Right lobe of liver (tissue), 6 donors: Measurements from ENCODE around the gene METTL27. TPM values are rescaled to one million over a fixed set of nuclear protein-coding genes. Genes with fewer than 3 reads are reported as not detected.
A peak's percentile ranks its signal among the peaks of the same experiment; 100 is the strongest.

ENCODE experiments used
- ATAC-seq, 4 donors: fragments of 200-7000 bp; cut with Tn5 transposase; one replicate each; pipeline ENCODE4 v1.9.1; 2020; ENCODE audit warnings: mild to moderate bottlenecking in 4 of 4, moderate library complexity in 4 of 4
- DNase-seq, 3 donors: peaks; one replicate each; pipeline ENCODE4 v3.0.0-alpha.2; 2020
- H3K27ac ChIP-seq, 3 donors: fragments of 200-600 bp; one replicate each; pipeline ENCODE4 v1.8.0; 2022
- H3K27me3 ChIP-seq, 2 donors: fragments of 200-600 bp; one replicate each; pipeline ENCODE4 v1.8.0; 2022
- H3K36me3 ChIP-seq, 4 donors: fragments of 200-600 bp; sonication (generic) in 1 of 4; one replicate each; pipeline versions ENCODE4 v1.5.1 to v1.8.0; 2017 to 2022; ENCODE audit warnings: control low read depth in 1 of 4
- H3K4me1 ChIP-seq, 4 donors: fragments of 200-600 bp; sonication (generic) in 1 of 4; one replicate each; pipeline versions ENCODE4 v1.5.1 to v1.8.0; 2017 to 2022; ENCODE audit warnings: control low read depth in 1 of 4
- H3K4me3 ChIP-seq, 3 donors: fragments of 200-600 bp; one replicate each; pipeline ENCODE4 v1.8.0; 2022
- H3K9me3 ChIP-seq, 4 donors: fragments of 200-600 bp; sonication (generic) in 1 of 4; one replicate each; pipeline versions ENCODE4 v1.5.1 to v1.8.0; 2017 to 2022; ENCODE audit warnings: control low read depth in 1 of 4
- CTCF ChIP-seq, 4 donors: fragments of 200-600 bp in 3 of 4; fragments of 450-650 bp in 1 of 4; IDR thresholded peaks; one replicate each; pipeline versions ENCODE4 v1.5.1 to v1.8.0; 2016 to 2022; ENCODE audit warnings: antibody characterized with exemption in 4 of 4, mild to moderate bottlenecking in 2 of 4
- POLR2A ChIP-seq: fragments of 450-650 bp; IDR thresholded peaks from one replicate; pipeline ENCODE4 v1.6.1; 2017; ENCODE audit warnings: antibody characterized with exemption, mild to moderate bottlenecking
- WGBS: methylation state at CpG from one replicate; pipeline ENCODE4 v1.1.6; 2018; ENCODE audit warnings: low coverage, low lambda C conversion rate; ENCODE audit not compliant: insufficient coverage; ENCODE audit errors: missing lambda C conversion rate; 5-methylcytosine and 5-hydroxymethylcytosine counted together
- intact Hi-C, 2 donors: fragments of 100-400 bp; cut with DNase I; formaldehyde crosslinking; loops; one replicate each; pipeline versions ENCODE4 v1.11.2 to v1.14.1; 2022
- total RNA-seq, 6 experiments: library from RNA; depleted of rRNA in 2 of 6; stranded (reverse); fragments of >200 nt in 2 of 6; fragmentation: NEBNext Ultra II Directional in 3 of 6; extraction: Animal tissue kit (Norgen Biotek cat#: 25700) in 3 of 6; gene quantifications; one replicate each; pipeline versions ENCODE4 v1.1.0 to v1.2.4, GENCODE V29; 2016 to 2023
- donor health status: DM: no; HTN: yes; CAD: no.
- donor health status: DM: no; HTN: no; CAD: no.
- donor health status: DM: no; HTN: no; CAD: no.
- donor health status: DM: no; HTN: yes; CAD: no.
- donor health status: DM: no; HTN: yes; CAD: no.

Gene METTL27
- total RNA-seq, 6 experiments from 2014 or later = 0.49 to 1.4 (median 1.0) TPM

DNA sequence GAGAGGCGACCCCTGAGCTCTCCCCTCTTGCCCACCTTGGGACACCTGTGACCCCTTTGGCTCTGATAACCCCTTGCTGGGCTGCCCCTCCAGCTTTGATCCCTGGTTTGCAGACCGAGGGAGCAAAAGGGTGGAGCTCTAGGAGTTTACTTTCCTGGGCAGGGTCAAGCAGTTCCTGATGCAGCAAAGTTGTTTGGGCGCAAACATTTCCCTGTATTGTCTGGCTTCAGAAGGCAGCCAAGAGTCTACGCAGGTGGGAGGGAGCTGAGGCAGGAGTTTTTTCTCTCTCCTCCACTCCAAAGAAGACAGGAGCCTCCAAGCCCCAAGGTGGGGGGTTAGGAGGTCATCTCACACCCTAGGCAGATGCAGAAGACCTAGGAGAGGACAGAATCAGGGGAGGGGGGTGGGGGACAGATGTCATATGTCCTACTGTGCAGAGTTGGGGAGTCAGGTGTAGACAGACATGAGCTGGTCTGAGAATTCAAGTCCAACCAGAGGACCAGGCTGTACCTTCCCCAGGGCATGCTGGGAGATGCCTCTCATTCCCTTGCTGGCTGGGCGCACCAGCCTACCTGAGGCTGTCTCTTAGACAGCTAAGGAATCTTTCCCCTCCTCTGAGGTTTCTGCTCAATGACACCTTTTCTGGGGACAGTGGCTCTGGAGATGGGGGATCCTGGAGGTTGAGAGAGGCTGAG is 39.2 kb upstream of the METTL27 start:
- intact Hi-C loops = no loop called here
- Histone ChIP-seq H3K9me3 (no peaks in the 10 kb centered on the region), H3K27me3 (no peaks in the 10 kb centered on the region), H3K4me1 (peaks cover 0 to 22% (median 10%) of the 10 kb centered on the region in 4 donors), H3K27ac (no peak overlapping the region), H3K36me3 (no peaks in the 10 kb centered on the region), H3K4me3 (no peak overlapping the region)
- no peak for ATAC-seq
- 73% methylated on average over 3 of the region's 5 CpGs for WGBS
- no peak for TF ChIP-seq POLR2A
- no peak for TF ChIP-seq CTCF (IDR thresholded peaks at IDR 0.05)
- no peak for DNase-seq

- Histone ChIP-seq H3K27ac (peak overlapping the region; percentile 25 to 66 (median 59)), H3K4me1 (peaks cover 0 to 22% (median 10%) of the 10 kb centered on the region in 4 donors), H3K9me3 (no peaks in the 10 kb centered on the region), H3K27me3 (no peaks in the 10 kb centered on the region), H3K36me3 (no peaks in the 10 kb centered on the region), H3K4me3 (no peak overlapping the region)
- ATAC-seq (no peak), DNase-seq (no peak)
- WGBS = 29% methylated on average over 8 of the region's 13 CpGs
- no peak for TF ChIP-seq CTCF (IDR thresholded peaks at IDR 0.05)
- TF ChIP-seq POLR2A = no peak
- intact Hi-C loops = no loop called here
Measured at GRCh38 chr7:73880755-73881328, 38.5 kb upstream of the METTL27 start.

GRCh38 chr7:73879977-73880681 is 37.8 kb upstream of the METTL27 start:
- DNase-seq = peak; percentile 79 to 89 (median 87)
- TF ChIP-seq CTCF (IDR thresholded peaks at IDR 0.05) (no peak), POLR2A (no peak)
- intact Hi-C loops = no loop called here

DNA sequence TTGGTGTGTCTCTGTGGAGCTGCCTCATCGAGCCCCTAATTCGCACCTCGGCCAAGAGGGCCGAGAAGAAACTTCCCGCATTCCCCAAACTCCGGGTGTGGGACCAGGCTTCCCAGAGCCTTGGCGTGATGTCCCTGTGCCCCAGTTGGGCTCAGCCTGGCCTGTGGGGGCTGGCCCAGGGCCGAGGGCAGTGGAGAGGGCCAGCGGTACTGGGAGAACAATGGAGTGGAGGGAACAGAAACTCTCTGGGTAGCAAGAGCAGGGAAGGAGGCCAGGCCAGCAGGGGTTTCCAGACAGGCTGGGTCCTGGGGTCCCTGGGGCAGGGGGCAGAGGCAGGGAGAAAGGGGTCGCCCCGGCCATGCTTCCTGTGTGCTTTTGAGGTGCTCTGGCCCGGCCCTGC is 34.7 kb upstream of the METTL27 start:
- WGBS = 83% methylated on average over 1 of the region's 12 CpGs
- TF ChIP-seq POLR2A (no peak), CTCF (IDR thresholded peaks at IDR 0.05) (no peak)
- DNase-seq (no peak), ATAC-seq (no peak)
- Histone ChIP-seq H3K36me3 (no peaks in the 10 kb centered on the region), H3K9me3 (no peaks in the 10 kb centered on the region), H3K27me3 (no peaks in the 10 kb centered on the region), H3K4me1 (peaks cover 0 to 24% (median 12%) of the 10 kb centered on the region in 4 donors), H3K27ac (no peak overlapping the region), H3K4me3 (no peak overlapping the region)
- intact Hi-C loops = no loop called here

More at GRCh38 chr7:73879977-73880681, 37.8 kb upstream of the METTL27 start:
- H3K27me3 ChIP-seq = no peaks in the 10 kb centered on the region
- H3K4me3 ChIP-seq = peak overlapping the region in 1 of 3 donors; percentile 3
- H3K9me3 ChIP-seq = no peaks in the 10 kb centered on the region
- peak overlapping the region; percentile 25 to 66 (median 59) for H3K27ac ChIP-seq
- WGBS = 17% methylated on average over 11 of the region's 18 CpGs
- ATAC-seq = peak; percentile 94 to 96 (median 96)
- peaks cover 0 to 22% (median 10%) of the 10 kb centered on the region in 4 donors for H3K4me1 ChIP-seq
- no peaks in the 10 kb centered on the region for H3K36me3 ChIP-seq
